Muscle of leg (tissue), 11 donors: ENCODE data around the gene ANGPTL4. TPM values are rescaled to one million over a fixed set of nuclear protein-coding genes. Genes with fewer than 3 reads are reported as not detected.
"Not testable (repeated sequence)": the region's sequence is repeated elsewhere in the genome, so short reads cannot be mapped to it uniquely, and the experiment has no call there.

Experiments
- DNase-seq: peaks from one replicate; pipeline ENCODE4 v3.0.0; 2013
- H3K27ac ChIP-seq: one replicate; pipeline ENCODE4 v1.5.1; 2013; ENCODE audit warnings: mild to moderate bottlenecking, low read length, control low read depth
- H3K27me3 ChIP-seq: one replicate; pipeline ENCODE4 v1.6.1; 2013; ENCODE audit warnings: low read length; ENCODE audit not compliant: control insufficient read depth, insufficient read depth
- H3K36me3 ChIP-seq: one replicate; pipeline ENCODE4 v1.6.1; 2013; ENCODE audit warnings: low read length; ENCODE audit not compliant: control insufficient read depth, insufficient read depth
- H3K4me1 ChIP-seq: one replicate; pipeline ENCODE4 v1.6.1; 2013; ENCODE audit warnings: low read length; ENCODE audit not compliant: control insufficient read depth, insufficient read depth
- H3K4me3 ChIP-seq: one replicate; pipeline ENCODE4 v1.5.1; 2013; ENCODE audit warnings: low read length, control low read depth
- H3K9me3 ChIP-seq: replicated peaks from 2 replicates; pipeline ENCODE4 v1.6.1; 2013; ENCODE audit warnings: low read depth, low read length; ENCODE audit not compliant: control insufficient read depth
- WGBS: methylation state at CpG from one replicate; pipeline ENCODE4 v1.1.5; 2013; ENCODE audit warnings: missing lambda C conversion rate; ENCODE audit not compliant: insufficient coverage; 5-methylcytosine and 5-hydroxymethylcytosine counted together
- polyA plus RNA-seq, 8 donors: library from polyadenylated mRNA; unstranded; fragments of 120-200 nt; gene quantifications; one replicate each; pipeline versions ENCODE4 v1.2.1 to v1.2.3, GENCODE V29; 2013; ENCODE audit warnings: inconsistent platforms in 1 of 8, low replicate concordance in 1 of 8; ENCODE audit not compliant: insufficient read length in 8 of 8, insufficient read depth in 1 of 8
- total RNA-seq: library from RNA; stranded (reverse); fragments of 120-200 nt; gene quantifications from one replicate; pipeline ENCODE4 v1.2.4, GENCODE V29; 2013

ANGPTL4 gene
- total and polyA plus RNA-seq, 9 donors = 1.2 to 2.2 (median 1.9) TPM

GRCh38 chr19:8397271-8397670 lies 33.3 kb downstream of the ANGPTL4 start:
- H3K4me1 ChIP-seq = peaks cover 41% of the 10 kb centered on the region

DNA sequence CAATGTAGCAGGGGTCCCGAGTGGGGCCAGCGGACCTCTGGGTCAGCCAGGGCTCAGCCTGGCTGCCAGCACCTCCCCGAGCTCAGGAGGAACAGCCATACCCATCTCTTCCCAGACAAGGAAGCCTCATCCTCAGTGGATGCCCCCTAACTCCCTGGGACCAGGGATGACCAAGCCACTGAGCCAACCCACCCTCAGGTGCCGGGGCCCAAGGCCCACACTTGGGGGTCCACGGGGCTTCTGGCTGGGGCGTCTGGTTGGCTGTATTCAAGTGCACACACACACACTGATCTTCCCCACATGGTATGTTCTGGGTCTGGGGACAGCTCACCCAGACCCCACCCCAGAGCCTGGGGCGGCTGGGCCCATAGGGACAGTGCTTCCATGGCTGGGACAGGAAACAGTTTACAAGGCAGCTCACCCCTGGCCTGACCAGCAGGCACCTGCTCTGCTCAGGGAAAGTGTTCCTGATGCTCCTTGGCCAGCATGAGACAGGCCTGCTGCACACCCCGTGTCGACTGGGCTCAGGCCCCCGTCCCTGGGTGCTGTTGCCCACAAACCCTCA lies 33.9 kb downstream of the ANGPTL4 start:
- DNase-seq = no peak
- Histone ChIP-seq H3K27me3 (no peaks in the 10 kb centered on the region), H3K36me3 (peaks cover 38% of the 10 kb centered on the region), H3K4me1 (peaks cover 36% of the 10 kb centered on the region), H3K9me3 (no peaks in the 10 kb centered on the region), H3K4me3 (no peak overlapping the region), H3K27ac (no peak overlapping the region)
- WGBS = 55% methylated on average over 6 of the region's 10 CpGs

More at GRCh38 chr19:8397271-8397670, 33.3 kb downstream of the ANGPTL4 start:
- Histone ChIP-seq H3K9me3 (no peaks in the 10 kb centered on the region), H3K36me3 (peaks cover 33% of the 10 kb centered on the region), H3K4me3 (no peak overlapping the region), H3K27ac (no peak overlapping the region), H3K27me3 (no peaks in the 10 kb centered on the region)
- DNase-seq = no peak
- WGBS = 26% methylated on average over 7 of the region's 7 CpGs

GRCh38 chr19:8398311-8398771 lies 34.4 kb downstream of the ANGPTL4 start:
- Histone ChIP-seq H3K4me3 (no peak overlapping the region), H3K4me1 (peaks cover 31% of the 10 kb centered on the region), H3K36me3 (peaks cover 44% of the 10 kb centered on the region), H3K27ac (no peak overlapping the region), H3K27me3 (no peaks in the 10 kb centered on the region), H3K9me3 (no peaks in the 10 kb centered on the region)
- no peak for DNase-seq
- 61% methylated on average over 6 of the region's 9 CpGs for WGBS

DNA sequence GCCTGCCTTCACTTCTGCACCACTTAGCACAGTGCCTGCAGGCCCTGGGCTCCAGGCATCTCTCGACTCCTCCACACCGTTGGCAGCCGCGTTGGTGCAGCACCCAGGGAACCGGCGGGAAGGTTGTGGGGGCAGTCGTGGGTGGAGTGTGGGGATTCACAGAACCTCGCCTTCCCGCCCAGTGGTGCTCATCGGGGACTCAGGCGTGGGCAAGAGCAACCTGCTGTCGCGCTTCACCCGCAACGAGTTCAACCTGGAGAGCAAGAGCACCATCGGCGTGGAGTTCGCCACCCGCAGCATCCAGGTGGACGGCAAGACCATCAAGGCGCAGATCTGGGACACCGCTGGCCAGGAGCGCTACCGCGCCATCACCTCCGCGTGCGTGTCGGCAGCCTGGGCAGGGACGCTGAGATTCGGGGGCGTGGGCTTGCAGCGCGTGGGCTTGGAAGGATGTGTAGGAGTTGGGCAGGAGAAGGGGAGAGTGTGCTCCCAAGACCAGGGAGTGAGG lies 35.8 kb downstream of the ANGPTL4 start:
- H3K27ac ChIP-seq = no peak overlapping the region
- peaks cover 57% of the 10 kb centered on the region for H3K36me3 ChIP-seq
- peaks cover 17% of the 10 kb centered on the region for H3K4me1 ChIP-seq
- DNase-seq = no peak
- H3K4me3 ChIP-seq = no peak overlapping the region
- H3K27me3 ChIP-seq = no peaks in the 10 kb centered on the region
- WGBS = 93% methylated on average over 34 of the region's 34 CpGs
- H3K9me3 ChIP-seq = no peaks in the 10 kb centered on the region

DNA sequence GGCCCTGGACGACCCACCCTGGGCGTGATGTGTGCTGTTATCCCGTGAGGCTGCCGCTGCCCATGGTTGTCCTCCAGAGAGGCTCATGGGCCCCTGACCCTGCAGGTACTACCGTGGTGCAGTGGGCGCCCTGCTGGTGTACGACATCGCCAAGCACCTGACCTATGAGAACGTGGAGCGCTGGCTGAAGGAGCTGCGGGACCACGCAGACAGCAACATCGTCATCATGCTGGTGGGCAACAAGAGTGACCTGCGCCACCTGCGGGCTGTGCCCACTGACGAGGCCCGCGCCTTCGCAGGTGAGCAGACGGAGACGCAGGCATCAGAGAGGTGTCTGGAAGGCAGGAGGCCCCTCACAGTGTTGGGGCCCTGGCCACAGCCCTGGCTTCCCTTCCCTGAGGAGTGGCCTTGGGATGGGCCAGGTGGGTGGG lies 38.0 kb downstream of the ANGPTL4 start:
- Histone ChIP-seq H3K36me3 (peaks cover 55% of the 10 kb centered on the region), H3K27ac (no peak overlapping the region), H3K4me1 (peaks cover 11% of the 10 kb centered on the region), H3K4me3 (no peak overlapping the region), H3K9me3 (no peaks in the 10 kb centered on the region), H3K27me3 (no peaks in the 10 kb centered on the region)
- 94% methylated on average over 21 of the region's 21 CpGs for WGBS
- DNase-seq = no peak

- WGBS = 86% methylated on average over 44 of the region's 44 CpGs
- Histone ChIP-seq H3K4me1 (peaks cover 3% of the 10 kb centered on the region), H3K27me3 (no peaks in the 10 kb centered on the region), H3K36me3 (peaks cover 52% of the 10 kb centered on the region), H3K4me3 (no peak overlapping the region), H3K9me3 (no peaks in the 10 kb centered on the region), H3K27ac (no peak overlapping the region)
- DNase-seq = no peak
These were observed 39.3 kb downstream of the ANGPTL4 start for GRCh38 chr19:8403098-8403819.

- H3K27ac ChIP-seq = no peak overlapping the region
- DNase-seq = no peak
- WGBS = 87% methylated on average over 20 of the region's 24 CpGs
- no peaks in the 10 kb centered on the region for H3K4me1 ChIP-seq
- no peaks in the 10 kb centered on the region for H3K27me3 ChIP-seq
- no peaks in the 10 kb centered on the region for H3K9me3 ChIP-seq
- peaks cover 48% of the 10 kb centered on the region for H3K36me3 ChIP-seq
- no peak overlapping the region for H3K4me3 ChIP-seq
These were observed 39.8 kb downstream of the ANGPTL4 start for GRCh38 chr19:8403820-8404109.

DNA sequence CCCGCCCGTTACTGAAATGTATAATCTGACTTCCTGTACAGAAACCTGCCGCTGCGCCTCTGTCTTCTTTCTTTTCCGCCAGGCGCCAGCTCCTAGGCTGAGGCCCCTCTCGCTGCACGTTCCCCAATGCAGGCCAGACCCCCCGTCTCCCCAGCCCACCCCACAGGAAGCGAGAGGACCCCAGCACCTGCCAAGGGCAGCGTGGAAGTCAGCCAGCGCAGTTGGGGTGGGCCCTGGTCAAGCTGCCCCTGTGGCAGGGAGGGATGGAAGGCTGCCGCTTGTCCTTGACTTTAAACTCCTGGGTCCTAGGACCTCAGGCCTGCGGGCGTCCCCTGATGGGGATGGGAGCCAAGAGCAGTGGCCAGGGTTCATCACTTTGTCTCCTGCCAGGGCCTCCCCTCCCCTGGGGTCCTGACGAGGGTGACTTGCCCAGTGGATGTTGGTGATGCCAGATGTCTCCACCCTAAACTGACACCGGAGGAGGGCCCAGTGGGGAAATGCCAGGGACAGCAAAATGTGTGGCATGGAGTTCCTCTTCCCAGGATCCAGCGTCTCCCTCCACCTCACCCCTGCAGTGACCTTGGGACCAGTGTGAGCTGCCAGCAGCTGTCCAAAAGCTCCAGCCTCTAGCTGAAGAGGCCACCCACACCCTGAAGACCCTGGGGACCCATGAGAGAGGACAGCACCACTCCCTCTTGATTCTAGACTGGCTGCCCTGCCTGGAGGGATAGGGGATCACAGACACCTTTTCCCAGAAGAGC lies 40.6 kb downstream of the ANGPTL4 start:
- Histone ChIP-seq H3K27me3 (no peaks in the 10 kb centered on the region), H3K4me1 (no peaks in the 10 kb centered on the region), H3K27ac (no peak overlapping the region), H3K36me3 (peaks cover 43% of the 10 kb centered on the region), H3K9me3 (no peaks in the 10 kb centered on the region), H3K4me3 (no peak overlapping the region)
- DNase-seq = no peak
- WGBS = 87% methylated on average over 9 of the region's 18 CpGs

DNA sequence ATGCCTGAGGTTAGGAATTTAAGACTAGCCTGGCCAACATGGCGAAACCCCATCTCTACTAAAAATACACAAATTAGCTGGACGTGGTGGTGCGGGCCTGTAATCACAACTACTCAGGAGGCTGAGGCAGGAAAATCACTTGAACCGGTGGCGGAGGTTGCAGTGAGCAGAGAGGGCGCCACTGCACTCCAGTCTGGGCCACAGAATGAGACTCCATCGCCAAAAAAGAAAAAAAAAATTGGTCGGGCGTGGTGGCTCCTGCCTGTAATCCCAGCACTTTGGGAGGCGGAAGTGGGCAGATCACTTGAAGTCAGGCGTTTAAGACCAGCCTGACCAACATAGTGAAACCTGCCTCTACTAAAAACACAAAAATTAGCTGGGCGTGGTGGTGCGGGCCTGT lies 46.8 kb downstream of the ANGPTL4 start:
- H3K36me3 ChIP-seq, H3K27me3 ChIP-seq, DNase-seq, H3K4me3 ChIP-seq, H3K4me1 ChIP-seq, H3K9me3 ChIP-seq, H3K27ac ChIP-seq: not testable (repeated sequence)
- WGBS = 80% methylated on average over 6 of the region's 13 CpGs
